Sigmoid colon (tissue), 7 donors: Measurements from ENCODE around the gene LONRF3. TPM values are rescaled to one million over a fixed set of nuclear protein-coding genes. Genes with fewer than 3 reads are reported as not detected.

ENCODE experiments used
- DNase-seq: peaks from one replicate; pipeline ENCODE4 v3.0.0-alpha.2; 2019
- H3K27ac ChIP-seq, 4 donors: fragments of 200-600 bp; sonication (generic); one replicate each; pipeline ENCODE4 v1.5.1; 2016 to 2019; ENCODE audit warnings: mild to moderate bottlenecking in 1 of 4
- H3K27me3 ChIP-seq, 3 donors: fragments of 200-600 bp; sonication (generic); one replicate each; pipeline ENCODE4 v1.5.1; 2019; ENCODE audit warnings: mild to moderate bottlenecking in 1 of 3
- H3K36me3 ChIP-seq, 4 donors: fragments of 200-600 bp; sonication (generic); one replicate each; pipeline ENCODE4 v1.5.1; 2016 to 2019
- H3K4me1 ChIP-seq, 4 donors: fragments of 200-600 bp; sonication (generic); one replicate each; pipeline ENCODE4 v1.5.1; 2017 to 2019
- H3K4me3 ChIP-seq, 4 donors: fragments of 200-600 bp; sonication (generic); one replicate each; pipeline ENCODE4 v1.5.1; 2017 to 2019; ENCODE audit warnings: mild to moderate bottlenecking in 2 of 4, moderate library complexity in 1 of 4
- H3K9me3 ChIP-seq, 4 donors: fragments of 200-600 bp in 3 of 4; sonication (generic) in 3 of 4; one replicate each; pipeline versions ENCODE4 v1.5.1 to v1.6.1; 2013 to 2019
- CTCF ChIP-seq, 4 experiments: fragments of 450-650 bp in 3 of 4; fragments of 200-600 bp in 1 of 4; IDR thresholded peaks; one replicate each; pipeline ENCODE4 v1.5.1; 2016 to 2019; ENCODE audit warnings: antibody characterized with exemption in 4 of 4, mild to moderate bottlenecking in 3 of 4, moderate library complexity in 2 of 4
- EP300 ChIP-seq, 4 donors: sonication (generic); formaldehyde crosslinking; IDR thresholded peaks; one replicate each; pipeline ENCODE4 v1.6.1; 2017; ENCODE audit warnings: antibody characterized with exemption in 4 of 4
- POLR2A ChIP-seq, 2 donors: fragments of 450-650 bp; IDR thresholded peaks; one replicate each; pipeline ENCODE4 v1.6.1; 2016; ENCODE audit warnings: antibody characterized with exemption in 2 of 2, mild to moderate bottlenecking in 2 of 2, moderate library complexity in 2 of 2
- POLR2AphosphoS5 ChIP-seq, 4 donors: sonication (generic); formaldehyde crosslinking; IDR thresholded peaks; one replicate each; pipeline ENCODE4 v1.6.1; 2017; ENCODE audit warnings: antibody characterized with exemption in 4 of 4
- WGBS, 2 donors: extraction: QIAGEN DNeasy Blood & Tissue Kit; methylation state at CpG; one replicate each; pipeline ENCODE4 v1.1.7; 2013; 5-methylcytosine and 5-hydroxymethylcytosine counted together
- intact Hi-C: fragments of 100-400 bp; cut with DNase I; formaldehyde crosslinking; loops from one replicate; pipeline ENCODE4 v1.15.1; 2023
- polyA plus RNA-seq, 3 donors: library from polyadenylated mRNA; stranded (reverse); fragments of 200-250 nt; gene quantifications; one replicate each; pipeline ENCODE4 v1.2.3, GENCODE V29; 2013
- total RNA-seq, 4 donors: library from RNA; depleted of rRNA; stranded (reverse); fragments of >200 nt; gene quantifications; one replicate each; pipeline ENCODE4 v1.1.0, GENCODE V29; 2016
- donor health status: healthy with polysubstance abuse.
- donor health status: Bipolar disorder and iron deficiency.
- donor health status: healthy.

The LONRF3 gene
- total and polyA plus RNA-seq, 7 donors = 2.6 to 26.8 (median 14.4) TPM

GRCh38 chrX:119062750-119063374 lies 88.4 kb downstream of the LONRF3 start:
- 72 to 74% methylated on average over 6 of the region's 6 CpGs for WGBS, 2 donors
- no peak overlapping the region for H3K27ac ChIP-seq
- H3K27me3 ChIP-seq = no peaks in the 10 kb centered on the region
- TF ChIP-seq POLR2A (IDR thresholded peaks at IDR 0.05) (no peak), POLR2AphosphoS5 (IDR thresholded peaks at IDR 0.05) (no peak), EP300 (IDR thresholded peaks at IDR 0.05) (no peak), CTCF (IDR thresholded peaks at IDR 0.05) (no peak)
- H3K4me3 ChIP-seq = no peak overlapping the region
- H3K9me3 ChIP-seq = no peaks in the 10 kb centered on the region
- H3K36me3 ChIP-seq = no peaks in the 10 kb centered on the region
- DNase-seq = no peak
- H3K4me1 ChIP-seq = no peaks in the 10 kb centered on the region
- intact Hi-C loops = no loop called here

GRCh38 chrX:119063428-119063827 lies 89.0 kb downstream of the LONRF3 start:
- 92 to 94% methylated on average over 7 of the region's 7 CpGs for WGBS, 2 donors
- intact Hi-C loops = no loop called here
- no peak overlapping the region for H3K27ac ChIP-seq
- H3K27me3 ChIP-seq = no peaks in the 10 kb centered on the region
- H3K9me3 ChIP-seq = no peaks in the 10 kb centered on the region
- H3K36me3 ChIP-seq = no peaks in the 10 kb centered on the region
- TF ChIP-seq CTCF (IDR thresholded peaks at IDR 0.05) = no peak
- no peaks in the 10 kb centered on the region for H3K4me1 ChIP-seq
- H3K4me3 ChIP-seq = no peak overlapping the region
- no peak for DNase-seq

- intact Hi-C loops = loop anchor here (5.0 kb wide), 2 partner anchors 60 to 220 kb away; no protein-coding TSS in a partner anchor
- WGBS, 2 donors = 1% methylated on average over 7 of the region's 7 CpGs
- Histone ChIP-seq H3K9me3 (no peaks in the 10 kb centered on the region), H3K27ac (no peak overlapping the region), H3K4me3 (no peak overlapping the region), H3K36me3 (no peaks in the 10 kb centered on the region), H3K4me1 (no peaks in the 10 kb centered on the region), H3K27me3 (no peaks in the 10 kb centered on the region)
- TF ChIP-seq CTCF (IDR thresholded peaks at IDR 0.05) (peak; percentile 25 to 52 (median 42)), POLR2AphosphoS5 (IDR thresholded peaks at IDR 0.05) (no peak)
- DNase-seq = peak; percentile 77
Observed at GRCh38 chrX:119067023-119067739, 92.8 kb downstream of the LONRF3 start.

Other genes starting within 250 kb of the LONRF3 start
- gene IL13RA1, start 247.0 kb upstream of the LONRF3 start, total RNA-seq = 10 to 100 TPM; 42.1 to 57.6 (median 52.0) TPM
- gene IL13RA1, start 247.0 kb upstream of the LONRF3 start, polyA plus RNA-seq = 10 to 100 TPM; 33.6 to 52.4 (median 37.0) TPM
- gene ZCCHC12, start 150.8 kb upstream of the LONRF3 start, total RNA-seq = 1 to 10 TPM; 1.2 to 3.2 (median 2.2) TPM
- 1 to 10 TPM in 1 of 3 donors, not detected in 2; 1.4 TPM for gene ZCCHC12, start 150.8 kb upstream of the LONRF3 start, polyA plus RNA-seq
- not detected for gene CT47C1, start 98.4 kb downstream of the LONRF3 start, total RNA-seq
- gene CT47C1, start 98.4 kb downstream of the LONRF3 start, polyA plus RNA-seq = not detected
- gene KIAA1210, start 153.2 kb downstream of the LONRF3 start, total RNA-seq = not detected
- not detected for gene KIAA1210, start 153.2 kb downstream of the LONRF3 start, polyA plus RNA-seq